Measurements from ENCODE around the gene EXOC4.

The EXOC4 gene

GRCh38 chr7:133542209-133542780, 289.4 kb downstream of the EXOC4 start:
- no peak overlapping the region for H3K27ac ChIP-seq (ENCODE audit: poor library complexity, severe bottlenecking)
- ATAC-seq (ENCODE audit: low read depth) (no peak), DNase-seq (ENCODE audit: low spot score) (no peak)
- no peaks in the 10 kb centered on the region for H3K36me3 ChIP-seq (ENCODE audit: low read depth)
- H3K27me3 ChIP-seq (ENCODE audit: insufficient read depth, poor library complexity, severe bottlenecking), result no peaks in the 10 kb centered on the region
- H3K4me1 ChIP-seq (ENCODE audit: insufficient read depth, poor library complexity, severe bottlenecking), result peaks cover 5% of the 10 kb centered on the region
- no peak overlapping the region for H3K4me3 ChIP-seq (ENCODE audit: severe bottlenecking)
- no peak for TF ChIP-seq CTCF (IDR thresholded peaks at IDR 0.05; ENCODE audit: poor library complexity, severe bottlenecking)
- no peaks in the 10 kb centered on the region for H3K9me3 ChIP-seq (ENCODE audit: severe bottlenecking)

GRCh38 chr7:133543657-133544056, 290.8 kb downstream of the EXOC4 start:
- ATAC-seq (ENCODE audit: low read depth) (no peak), DNase-seq (ENCODE audit: low spot score) (no peak)
- H3K9me3 ChIP-seq (ENCODE audit: severe bottlenecking), result no peaks in the 10 kb centered on the region
- H3K4me1 ChIP-seq (ENCODE audit: insufficient read depth, poor library complexity, severe bottlenecking), result peaks cover 5% of the 10 kb centered on the region
- no peaks in the 10 kb centered on the region for H3K36me3 ChIP-seq (ENCODE audit: low read depth)
- H3K27ac ChIP-seq (ENCODE audit: poor library complexity, severe bottlenecking), result no peak overlapping the region
- no peaks in the 10 kb centered on the region for H3K27me3 ChIP-seq (ENCODE audit: insufficient read depth, poor library complexity, severe bottlenecking)
- no peak overlapping the region for H3K4me3 ChIP-seq (ENCODE audit: severe bottlenecking)
- no peak for TF ChIP-seq CTCF (IDR thresholded peaks at IDR 0.05; ENCODE audit: poor library complexity, severe bottlenecking)

DNA sequence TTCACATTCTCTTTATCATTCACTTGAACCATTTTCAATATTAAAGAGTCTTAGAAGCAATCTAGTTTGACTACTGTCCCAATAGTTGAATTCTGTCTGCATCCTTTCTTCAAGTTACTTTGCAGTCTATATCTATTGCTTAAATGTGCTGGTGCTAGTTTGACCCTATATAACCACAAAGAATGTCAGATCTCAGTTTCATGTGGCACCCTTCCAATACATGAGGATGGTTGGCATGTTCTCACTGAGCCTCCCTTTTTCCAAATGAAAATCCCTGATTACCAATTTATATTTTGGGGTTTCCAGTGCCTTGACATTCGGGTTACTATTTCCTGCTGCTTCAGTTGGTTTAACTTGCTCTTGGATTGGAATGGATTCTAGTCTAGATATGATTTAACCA, 292.7 kb downstream of the EXOC4 start:
- Histone ChIP-seq H3K4me3 (ENCODE audit: severe bottlenecking) (no peak overlapping the region), H3K27me3 (ENCODE audit: insufficient read depth, poor library complexity, severe bottlenecking) (no peaks in the 10 kb centered on the region), H3K4me1 (ENCODE audit: insufficient read depth, poor library complexity, severe bottlenecking) (peaks cover 17% of the 10 kb centered on the region), H3K27ac (ENCODE audit: poor library complexity, severe bottlenecking) (no peak overlapping the region), H3K36me3 (ENCODE audit: low read depth) (no peaks in the 10 kb centered on the region), H3K9me3 (ENCODE audit: severe bottlenecking) (no peaks in the 10 kb centered on the region)
- ATAC-seq (ENCODE audit: low read depth) (peak; percentile 51; the same call in 1 of the 3 replicates), DNase-seq (ENCODE audit: low spot score) (no peak)
- TF ChIP-seq CTCF (IDR thresholded peaks at IDR 0.05; ENCODE audit: poor library complexity, severe bottlenecking), result no peak

GRCh38 chr7:133547981-133548380, 295.1 kb downstream of the EXOC4 start:
- Histone ChIP-seq H3K4me3 (ENCODE audit: severe bottlenecking) (no peak overlapping the region), H3K27ac (ENCODE audit: poor library complexity, severe bottlenecking) (no peak overlapping the region), H3K27me3 (ENCODE audit: insufficient read depth, poor library complexity, severe bottlenecking) (no peaks in the 10 kb centered on the region), H3K9me3 (ENCODE audit: severe bottlenecking) (no peaks in the 10 kb centered on the region), H3K36me3 (ENCODE audit: low read depth) (no peaks in the 10 kb centered on the region), H3K4me1 (ENCODE audit: insufficient read depth, poor library complexity, severe bottlenecking) (peaks cover 17% of the 10 kb centered on the region)
- ATAC-seq (ENCODE audit: low read depth), result no peak
- no peak for DNase-seq (ENCODE audit: low spot score)
- TF ChIP-seq CTCF (IDR thresholded peaks at IDR 0.05; ENCODE audit: poor library complexity, severe bottlenecking), result no peak

DNA sequence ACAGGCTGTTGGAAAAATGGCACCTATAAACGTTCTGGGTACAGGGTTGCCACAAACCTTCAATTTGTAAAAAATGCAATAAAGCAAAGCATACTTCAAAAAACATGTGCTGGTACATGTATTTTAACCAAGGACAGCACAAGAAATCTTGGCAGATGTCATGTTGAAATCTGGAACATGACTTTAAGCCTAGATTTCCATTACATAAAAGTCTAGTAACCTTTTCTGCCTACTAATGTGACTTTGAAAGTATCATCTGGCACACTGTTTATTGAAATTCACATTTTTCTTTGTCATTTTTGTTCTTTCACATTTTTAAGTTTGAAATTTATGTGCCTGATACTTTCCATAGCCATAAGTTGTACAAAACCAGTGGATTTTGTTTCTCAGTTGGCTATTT, 296.8 kb downstream of the EXOC4 start:
- Histone ChIP-seq H3K4me1 (ENCODE audit: insufficient read depth, poor library complexity, severe bottlenecking) (peaks cover 17% of the 10 kb centered on the region), H3K9me3 (ENCODE audit: severe bottlenecking) (no peaks in the 10 kb centered on the region), H3K27ac (ENCODE audit: poor library complexity, severe bottlenecking) (peak overlapping the region; percentile 28), H3K36me3 (ENCODE audit: low read depth) (no peaks in the 10 kb centered on the region), H3K4me3 (ENCODE audit: severe bottlenecking) (no peak overlapping the region), H3K27me3 (ENCODE audit: insufficient read depth, poor library complexity, severe bottlenecking) (no peaks in the 10 kb centered on the region)
- DNase-seq (ENCODE audit: low spot score) (no peak), ATAC-seq (ENCODE audit: low read depth) (no peak)
- TF ChIP-seq CTCF (IDR thresholded peaks at IDR 0.05; ENCODE audit: poor library complexity, severe bottlenecking), result no peak

All from RWPE2 (cell line).